PFSK-1 (cell line): ENCODE data around the gene KERA.

Experiments used
- FOXP2 ChIP-seq: optimal IDR thresholded peaks from 2 replicates; pipeline ENCODE3; 2011; ENCODE audit warnings: borderline replicate concordance, control low read depth, inconsistent platforms; ENCODE audit not compliant: insufficient read depth; ENCODE audit errors: extremely low read length, extremely low read depth
- POLR2AphosphoS5 ChIP-seq: IDR thresholded peaks from 2 replicates; pipeline ENCODE4 v1.6.1; 2012; ENCODE audit warnings: low read depth, mild to moderate bottlenecking, control low read depth, low read length, moderate library complexity
- REST ChIP-seq, 2 experiments: IDR thresholded peaks; 2 replicates each; pipeline versions ENCODE4 v1.6.1 to v1.8.0; 2011 to 2012; ENCODE audit warnings: low read depth in 2 of 2, low read length in 2 of 2, control low read depth in 1 of 2, inconsistent platforms in 1 of 2, mild to moderate bottlenecking in 1 of 2, moderate library complexity in 1 of 2; ENCODE audit not compliant: insufficient read depth in 1 of 2
- SIN3A ChIP-seq: IDR thresholded peaks from 2 replicates; pipeline ENCODE4 v1.6.1; 2012; ENCODE audit warnings: mild to moderate bottlenecking, low read length, moderate library complexity, borderline replicate concordance; ENCODE audit not compliant: insufficient read depth
- TAF1 ChIP-seq: IDR thresholded peaks from 2 replicates; pipeline ENCODE4 v1.6.1; 2012; ENCODE audit warnings: low read length, control low read depth, borderline replicate concordance; ENCODE audit not compliant: insufficient read depth

GRCh38 chr12:91061091-91061490, 3.3 kb upstream of the KERA start:
- TF ChIP-seq POLR2AphosphoS5 = no peak
- TF ChIP-seq REST (IDR thresholded peaks at IDR 0.05; ENCODE audit: insufficient read depth in 1 of 2, low read depth in 2 of 2, low read length in 2 of 2) = no peak
- no peak for TF ChIP-seq TAF1
- no peak for TF ChIP-seq SIN3A
- TF ChIP-seq FOXP2 = no peak
